Subcutaneous abdominal adipose tissue (tissue), 5 donors: ENCODE measurements around the gene CIT.
"Not testable (repeated sequence)": the region's sequence is repeated elsewhere in the genome, so short reads cannot be mapped to it uniquely, and the experiment has no call there.

Experiments used
- H3K27ac ChIP-seq: one replicate; pipeline ENCODE4 v1.7.0; 2013; ENCODE audit warnings: low read depth, mild to moderate bottlenecking, inconsistent platforms, low read length, moderate library complexity
- H3K27me3 ChIP-seq, 5 donors: one replicate each; pipeline ENCODE4 v1.7.0; 2013; ENCODE audit warnings: low read length in 5 of 5, inconsistent platforms in 1 of 5; ENCODE audit not compliant: control insufficient read depth in 5 of 5, insufficient read depth in 4 of 5
- H3K36me3 ChIP-seq, 5 donors: one replicate each; pipeline ENCODE4 v1.7.0; 2013; ENCODE audit warnings: low read length in 5 of 5; ENCODE audit not compliant: control insufficient read depth in 5 of 5, insufficient read depth in 5 of 5
- H3K4me1 ChIP-seq, 5 donors: one replicate each; pipeline ENCODE4 v1.7.0; 2013; ENCODE audit warnings: low read length in 5 of 5, mild to moderate bottlenecking in 3 of 5, moderate library complexity in 1 of 5; ENCODE audit not compliant: control insufficient read depth in 5 of 5, insufficient read depth in 5 of 5
- H3K4me3 ChIP-seq, 5 donors: one replicate each; pipeline ENCODE4 v1.7.0; 2013; ENCODE audit warnings: low read length in 5 of 5, low read depth in 1 of 5
- H3K9ac ChIP-seq, 5 donors: one replicate each; pipeline ENCODE4 v1.7.0; 2013; ENCODE audit warnings: low read length in 5 of 5, mild to moderate bottlenecking in 4 of 5, moderate library complexity in 3 of 5
- H3K9me3 ChIP-seq, 5 donors: one replicate each; pipeline ENCODE4 v1.7.0; 2013; ENCODE audit warnings: low read length in 5 of 5; ENCODE audit not compliant: control insufficient read depth in 5 of 5
- donor health status: healthy.
- donor health status: healthy.
- donor health status: healthy.
- donor health status: healthy.
- donor health status: healthy.

The CIT gene

GRCh38 chr12:119657001-119657400 is 220.1 kb downstream of the CIT start:
- not testable (repeated sequence) for H3K27ac ChIP-seq, H3K36me3 ChIP-seq, H3K4me1 ChIP-seq, H3K4me3 ChIP-seq, H3K27me3 ChIP-seq, H3K9ac ChIP-seq
- H3K9me3 ChIP-seq, result peaks cover 0 to 14% (median 6%) of the 10 kb centered on the region in 5 donors

DNA sequence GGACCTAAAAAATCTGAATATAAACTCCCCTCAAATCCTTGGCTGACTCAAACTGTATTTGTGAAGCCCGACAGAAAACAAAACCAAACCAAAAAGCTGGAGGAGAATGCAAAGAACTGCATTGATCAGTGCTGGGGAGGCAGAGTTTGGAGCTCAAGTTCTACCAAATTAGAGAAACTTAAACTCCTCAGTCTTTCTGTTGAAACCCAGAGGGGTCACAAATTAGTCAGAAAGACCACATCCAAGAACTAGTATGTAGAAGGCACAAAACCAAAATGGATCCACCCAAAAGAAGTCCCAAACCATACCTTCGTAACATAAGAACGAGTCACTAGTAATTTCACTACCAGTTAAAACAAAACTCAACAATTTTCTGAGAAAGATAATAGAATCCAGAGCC is 224.5 kb downstream of the CIT start:
- Histone ChIP-seq H3K27ac (no peak overlapping the region), H3K9ac (no peak overlapping the region), H3K27me3 (no peaks in the 10 kb centered on the region), H3K36me3 (no peaks in the 10 kb centered on the region), H3K9me3 (peaks cover 0 to 14% (median 6%) of the 10 kb centered on the region in 5 donors), H3K4me3 (no peak overlapping the region), H3K4me1 (no peaks in the 10 kb centered on the region)

- peaks cover 0 to 14% (median 6%) of the 10 kb centered on the region in 5 donors for H3K9me3 ChIP-seq
- H3K4me1 ChIP-seq, result no peaks in the 10 kb centered on the region
- no peak overlapping the region for H3K4me3 ChIP-seq
- H3K27me3 ChIP-seq, result no peaks in the 10 kb centered on the region
- H3K27ac ChIP-seq, result no peak overlapping the region
- no peak overlapping the region for H3K9ac ChIP-seq
- H3K36me3 ChIP-seq, result no peaks in the 10 kb centered on the region
Observed at GRCh38 chr12:119649202-119649808, 227.8 kb downstream of the CIT start.

DNA sequence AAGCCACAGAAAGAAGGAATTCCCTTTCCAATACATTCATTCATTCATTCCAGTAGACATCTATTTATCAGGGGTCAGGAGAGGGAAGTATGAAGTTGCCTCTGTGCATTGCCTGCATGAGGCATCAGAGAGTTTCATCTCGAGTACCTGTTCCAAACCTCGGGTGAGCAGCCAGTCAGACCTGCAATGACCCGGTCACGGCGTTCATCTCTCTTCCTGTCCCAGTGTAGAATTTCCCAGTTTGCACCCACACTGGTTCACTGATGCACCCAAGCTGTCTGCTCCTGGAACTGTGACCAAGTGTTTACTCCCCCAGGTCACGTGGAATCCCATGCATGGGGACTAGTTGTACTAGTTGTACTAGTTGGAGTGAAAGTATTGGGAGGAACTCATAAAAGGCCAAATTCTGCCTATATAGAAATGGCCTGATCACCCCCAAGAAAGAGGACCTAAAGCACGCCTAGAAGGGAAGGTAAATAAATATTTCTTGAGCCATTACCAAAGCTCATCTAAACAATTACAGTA is 231.5 kb downstream of the CIT start:
- H3K36me3 ChIP-seq, result no peaks in the 10 kb centered on the region
- no peaks in the 10 kb centered on the region for H3K4me1 ChIP-seq
- H3K27ac ChIP-seq, result no peak overlapping the region
- H3K27me3 ChIP-seq, result no peaks in the 10 kb centered on the region
- no peak overlapping the region for H3K4me3 ChIP-seq
- no peak overlapping the region for H3K9ac ChIP-seq
- no peaks in the 10 kb centered on the region for H3K9me3 ChIP-seq

DNA sequence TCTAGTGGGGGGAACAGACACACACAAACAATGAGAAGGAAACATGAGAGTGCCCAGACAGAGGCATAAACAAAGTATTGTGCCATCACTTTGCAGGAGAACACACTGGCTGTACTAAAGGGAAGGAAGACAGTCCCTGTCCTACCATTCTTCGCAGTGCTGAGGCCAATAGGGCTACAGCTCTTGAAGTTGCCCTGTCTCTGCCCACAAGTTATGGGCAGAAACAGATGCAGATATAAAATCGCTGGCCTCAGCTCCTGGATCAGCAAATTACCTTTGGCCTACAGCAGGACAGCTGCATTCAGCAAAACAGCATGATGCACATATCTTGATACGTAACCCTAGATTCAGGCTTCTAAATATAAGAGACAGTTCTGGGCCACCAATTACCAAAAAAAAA is 232.2 kb downstream of the CIT start:
- no peaks in the 10 kb centered on the region for H3K36me3 ChIP-seq
- H3K27me3 ChIP-seq, result no peaks in the 10 kb centered on the region
- H3K27ac ChIP-seq, result no peak overlapping the region
- no peak overlapping the region for H3K9ac ChIP-seq
- H3K4me1 ChIP-seq, result no peaks in the 10 kb centered on the region
- H3K9me3 ChIP-seq, result no peaks in the 10 kb centered on the region
- H3K4me3 ChIP-seq, result no peak overlapping the region

DNA sequence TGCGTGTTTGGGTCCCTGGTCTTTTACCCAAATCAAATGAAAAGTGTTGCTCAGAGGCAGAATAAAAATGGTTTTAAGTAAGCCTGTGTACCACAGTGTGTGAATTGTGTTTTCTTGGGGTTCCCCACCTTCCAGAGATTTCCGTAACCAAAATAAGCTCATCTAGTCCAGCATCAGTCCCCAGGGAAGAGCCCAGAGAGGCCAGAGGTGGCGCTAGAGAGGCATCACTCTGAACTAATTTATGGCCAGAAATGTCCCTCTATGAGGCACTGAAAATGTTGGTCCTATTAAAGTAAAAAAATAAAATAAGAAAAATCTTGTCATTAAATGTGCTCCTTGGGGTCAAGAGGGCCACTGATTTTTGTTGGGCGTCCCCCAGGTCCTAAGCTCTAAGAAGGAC is 234.1 kb downstream of the CIT start:
- Histone ChIP-seq H3K27me3 (no peaks in the 10 kb centered on the region), H3K9me3 (no peaks in the 10 kb centered on the region), H3K9ac (no peak overlapping the region), H3K36me3 (no peaks in the 10 kb centered on the region), H3K27ac (no peak overlapping the region), H3K4me1 (no peaks in the 10 kb centered on the region), H3K4me3 (no peak overlapping the region)
